Fibroblast of lung (primary cell): Measurements from ENCODE around the gene PLCG1. TPM values are rescaled to one million over a fixed set of nuclear protein-coding genes. Genes with fewer than 3 reads are reported as not detected.

Experiments
- DNase-seq, 2 donors: peaks; one replicate each; pipeline versions ENCODE4 v3.0.0 to v3.0.0-alpha.2; 2010; ENCODE audit warnings: low read depth in 2 of 2
- H2AFZ ChIP-seq: 2 replicates; pipeline ENCODE4 v1.5.1; 2012; ENCODE audit warnings: low read length, control low read depth, inconsistent platforms
- H3K27ac ChIP-seq: 2 replicates; pipeline ENCODE4 v1.5.1; 2011; ENCODE audit warnings: low read length, control low read depth; ENCODE audit not compliant: insufficient read depth
- H3K27me3 ChIP-seq: 2 replicates; pipeline ENCODE4 v1.5.1; 2011; ENCODE audit warnings: mild to moderate bottlenecking, low read length; ENCODE audit not compliant: control insufficient read depth, insufficient read depth
- H3K36me3 ChIP-seq: 2 replicates; pipeline ENCODE4 v1.5.1; 2011; ENCODE audit warnings: low read length; ENCODE audit not compliant: control insufficient read depth, insufficient read depth
- H3K4me1 ChIP-seq: 2 replicates; pipeline ENCODE4 v1.5.1; 2011; ENCODE audit warnings: low read length; ENCODE audit not compliant: control insufficient read depth, insufficient read depth; ENCODE audit errors: extremely low read depth
- H3K4me2 ChIP-seq: 2 replicates; pipeline ENCODE4 v1.5.1; 2011; ENCODE audit warnings: low read length, control low read depth; ENCODE audit not compliant: insufficient read depth; ENCODE audit errors: extremely low read depth
- H3K4me3 ChIP-seq, 4 experiments: fragments of 200-600 bp in 1 of 4; sonication (generic) in 1 of 4; replicated peaks in 1 of 4; 2 replicates each; pipeline ENCODE4 v1.5.1; 2011 to 2016; ENCODE audit warnings: low read length in 4 of 4, low read depth in 3 of 4, mild to moderate bottlenecking in 3 of 4, control low read depth in 2 of 4, inconsistent platforms in 1 of 4, mixed read lengths in 1 of 4; ENCODE audit not compliant: insufficient read depth in 1 of 4; ENCODE audit errors: control extremely low read depth in 1 of 4
- H3K79me2 ChIP-seq: 2 replicates; pipeline ENCODE4 v1.5.1; 2012; ENCODE audit warnings: mild to moderate bottlenecking, low read length, inconsistent platforms; ENCODE audit not compliant: control insufficient read depth, insufficient read depth
- H3K9ac ChIP-seq: 2 replicates; pipeline ENCODE4 v1.5.1; 2011; ENCODE audit warnings: mild to moderate bottlenecking, low read length, control low read depth; ENCODE audit not compliant: insufficient read depth
- H3K9me3 ChIP-seq: 2 replicates; pipeline ENCODE4 v1.5.1; 2012; ENCODE audit warnings: low read depth, low read length; ENCODE audit not compliant: control insufficient read depth, insufficient read depth
- H4K20me1 ChIP-seq: 2 replicates; pipeline ENCODE4 v1.5.1; 2011; ENCODE audit warnings: low read length; ENCODE audit not compliant: control insufficient read depth, insufficient read depth; ENCODE audit errors: extremely low read depth
- CTCF ChIP-seq, 2 donors: IDR thresholded peaks in 1 of 2; conservative IDR thresholded peaks in 1 of 2; 1 replicate in 1 of 2; 2 replicates in 1 of 2; pipeline ENCODE4 v1.5.1; 2011 to 2012; ENCODE audit warnings: low read length in 2 of 2, control low read depth in 1 of 2, inconsistent platforms in 1 of 2, low read depth in 1 of 2, mild to moderate bottlenecking in 1 of 2
- EZH2 ChIP-seq: IDR thresholded peaks from 2 replicates; pipeline ENCODE4 v1.5.1; 2012; ENCODE audit warnings: low read length, control low read depth, mild to moderate bottlenecking; ENCODE audit errors: missing control alignments
- polyA plus RNA-seq, 2 donors: library from polyadenylated mRNA; depleted of rRNA in 1 of 2; stranded (reverse) in 1 of 2; unstranded in 1 of 2; fragments of >200 nt; gene quantifications; 2 replicates each; pipeline ENCODE4 v1.2.1, GENCODE V29; 2011 to 2012; ENCODE audit warnings: missing spikeins in 1 of 2
- total RNA-seq: library from RNA; depleted of rRNA; stranded (reverse); fragments of >200 nt; gene quantifications from 2 replicates; pipeline ENCODE4 v1.2.1, GENCODE V29; 2014

PLCG1 gene
- total and polyA plus RNA-seq, 2 donors (not counting 1 experiment from before 2014, with no cell fraction given): 24.5 to 86.2 TPM

- no peak overlapping the region for H3K27ac ChIP-seq
- H3K4me1 ChIP-seq: peaks cover 16% of the 10 kb centered on the region
- no peak for DNase-seq
- H3K27me3 ChIP-seq: no peaks in the 10 kb centered on the region
- H4K20me1 ChIP-seq: no peaks in the 10 kb centered on the region
- peaks cover 82% of the 10 kb centered on the region for H3K79me2 ChIP-seq
- H3K36me3 ChIP-seq: no peaks in the 10 kb centered on the region
- no peak overlapping the region for H3K4me2 ChIP-seq
- TF ChIP-seq EZH2 (no peak), CTCF (conservative IDR thresholded peaks at IDR 0.05 in 1 of 2, IDR thresholded peaks at IDR 0.05 in 1 of 2; ENCODE audit: low read depth in 1 of 2, low read length in 2 of 2) (no peak)
- no peak overlapping the region for H3K4me3 ChIP-seq
- no peak overlapping the region for H3K9ac ChIP-seq
- H2AFZ ChIP-seq: no peak overlapping the region
- H3K9me3 ChIP-seq: no peaks in the 10 kb centered on the region
Observed at GRCh38 chr20:41143354-41143753, 6.0 kb downstream of the PLCG1 start.

GRCh38 chr20:41145317-41145716 is 8.0 kb downstream of the PLCG1 start:
- Histone ChIP-seq H3K27me3 (no peaks in the 10 kb centered on the region), H3K4me2 (no peak overlapping the region), H4K20me1 (no peaks in the 10 kb centered on the region), H3K79me2 (peaks cover 73% of the 10 kb centered on the region), H2AFZ (no peak overlapping the region), H3K36me3 (no peaks in the 10 kb centered on the region), H3K9me3 (no peaks in the 10 kb centered on the region), H3K4me3 (no peak overlapping the region), H3K9ac (no peak overlapping the region), H3K4me1 (peaks cover 9% of the 10 kb centered on the region), H3K27ac (no peak overlapping the region)
- no peak for DNase-seq
- TF ChIP-seq EZH2 (no peak), CTCF (conservative IDR thresholded peaks at IDR 0.05 in 1 of 2, IDR thresholded peaks at IDR 0.05 in 1 of 2; ENCODE audit: low read depth in 1 of 2, low read length in 2 of 2) (no peak)

GRCh38 chr20:41145821-41146620 is 8.7 kb downstream of the PLCG1 start:
- TF ChIP-seq CTCF (conservative IDR thresholded peaks at IDR 0.05 in 1 of 2, IDR thresholded peaks at IDR 0.05 in 1 of 2; ENCODE audit: low read depth in 1 of 2, low read length in 2 of 2) (no peak), EZH2 (no peak)

More at GRCh38 chr20:41145821-41146620, 8.7 kb downstream of the PLCG1 start:
- H3K79me2 ChIP-seq: peaks cover 72% of the 10 kb centered on the region
- H3K27me3 ChIP-seq: no peaks in the 10 kb centered on the region
- H3K4me1 ChIP-seq: peaks cover 6% of the 10 kb centered on the region
- no peak overlapping the region for H2AFZ ChIP-seq
- no peaks in the 10 kb centered on the region for H3K9me3 ChIP-seq
- H3K4me3 ChIP-seq: no peak overlapping the region
- no peaks in the 10 kb centered on the region for H4K20me1 ChIP-seq
- DNase-seq: no peak
- H3K36me3 ChIP-seq: no peaks in the 10 kb centered on the region
- no peak overlapping the region for H3K9ac ChIP-seq
- H3K27ac ChIP-seq: no peak overlapping the region
- no peak overlapping the region for H3K4me2 ChIP-seq
